Esophagus muscularis mucosa (tissue), 4 donors: ENCODE data around the gene EOLA2.

Experiments
- EP300 ChIP-seq: sonication (generic); formaldehyde crosslinking; IDR thresholded peaks from one replicate; pipeline ENCODE4 v1.6.1; 2017; ENCODE audit warnings: antibody characterized with exemption
- POLR2A ChIP-seq: fragments of 450-650 bp; IDR thresholded peaks from one replicate; pipeline ENCODE4 v1.6.1; 2017; ENCODE audit warnings: antibody characterized with exemption, moderate library complexity, mild to moderate bottlenecking, low read depth
- POLR2AphosphoS5 ChIP-seq, 2 donors: sonication (generic); formaldehyde crosslinking; IDR thresholded peaks; one replicate each; pipeline ENCODE4 v1.6.1; 2017; ENCODE audit warnings: antibody characterized with exemption in 2 of 2
- TF ChIP-seq, protein P1 (sequence below), 3 experiments: fragments of 200-600 bp in 2 of 3; fragments of 450-650 bp in 1 of 3; sonication (generic) in 2 of 3; IDR thresholded peaks; one replicate each; pipeline ENCODE4 v1.5.1; 2017 to 2019; ENCODE audit warnings: antibody characterized with exemption in 3 of 3, mild to moderate bottlenecking in 2 of 3, moderate library complexity in 1 of 3

DNA sequence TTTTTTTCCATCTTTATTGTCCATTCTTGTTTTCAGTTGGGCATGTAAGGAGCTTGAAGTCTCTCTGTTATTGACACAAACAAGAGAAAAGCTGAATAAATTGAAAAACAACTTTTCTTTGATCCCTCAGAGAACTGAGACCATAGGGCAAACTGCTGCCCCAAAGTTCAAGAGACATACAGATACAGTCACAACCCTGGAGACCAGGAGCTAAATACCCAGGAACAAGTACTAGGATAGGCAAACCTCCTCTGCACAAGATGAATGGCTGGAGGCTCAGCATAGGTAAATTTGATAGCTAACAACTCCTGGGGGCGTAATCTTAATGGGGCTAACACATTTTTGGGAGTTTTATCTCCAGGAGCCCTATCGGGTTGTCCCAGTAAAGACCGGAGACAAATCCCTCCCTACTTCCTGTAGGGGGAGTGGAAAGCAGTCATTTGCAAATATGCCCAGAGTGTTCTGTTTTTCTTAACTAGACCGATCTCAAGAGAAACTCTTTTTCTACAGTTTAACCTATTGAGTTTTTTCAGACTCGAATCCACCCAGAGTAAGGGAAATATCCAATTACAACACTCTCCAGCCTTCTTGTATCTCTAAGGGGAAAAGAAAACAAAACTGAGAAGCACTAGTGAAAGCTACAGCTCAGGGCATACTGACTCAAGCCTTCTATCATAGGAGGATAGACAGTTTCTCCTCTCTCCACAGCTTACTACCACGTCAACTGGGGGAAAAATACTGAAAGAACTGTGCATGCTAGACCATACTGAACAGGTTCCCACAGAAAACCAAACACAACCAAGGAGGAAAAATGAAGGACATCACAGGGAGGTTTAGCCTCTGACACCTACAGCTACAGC, 34.2 kb downstream of the EOLA2 start:
- TF ChIP-seq POLR2A (no peak), EP300 (no peak), POLR2AphosphoS5 (IDR thresholded peaks at IDR 0.05) (no peak)
- TF ChIP-seq, protein P1, sequence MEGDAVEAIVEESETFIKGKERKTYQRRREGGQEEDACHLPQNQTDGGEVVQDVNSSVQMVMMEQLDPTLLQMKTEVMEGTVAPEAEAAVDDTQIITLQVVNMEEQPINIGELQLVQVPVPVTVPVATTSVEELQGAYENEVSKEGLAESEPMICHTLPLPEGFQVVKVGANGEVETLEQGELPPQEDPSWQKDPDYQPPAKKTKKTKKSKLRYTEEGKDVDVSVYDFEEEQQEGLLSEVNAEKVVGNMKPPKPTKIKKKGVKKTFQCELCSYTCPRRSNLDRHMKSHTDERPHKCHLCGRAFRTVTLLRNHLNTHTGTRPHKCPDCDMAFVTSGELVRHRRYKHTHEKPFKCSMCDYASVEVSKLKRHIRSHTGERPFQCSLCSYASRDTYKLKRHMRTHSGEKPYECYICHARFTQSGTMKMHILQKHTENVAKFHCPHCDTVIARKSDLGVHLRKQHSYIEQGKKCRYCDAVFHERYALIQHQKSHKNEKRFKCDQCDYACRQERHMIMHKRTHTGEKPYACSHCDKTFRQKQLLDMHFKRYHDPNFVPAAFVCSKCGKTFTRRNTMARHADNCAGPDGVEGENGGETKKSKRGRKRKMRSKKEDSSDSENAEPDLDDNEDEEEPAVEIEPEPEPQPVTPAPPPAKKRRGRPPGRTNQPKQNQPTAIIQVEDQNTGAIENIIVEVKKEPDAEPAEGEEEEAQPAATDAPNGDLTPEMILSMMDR (IDR thresholded peaks at IDR 0.05): no peak
